ENCODE measurements around the gene CEP350.
"Not testable (repeated sequence)": the region's sequence is repeated elsewhere in the genome, so short reads cannot be mapped to it uniquely, and the experiment has no call there.

The CEP350 gene

GRCh38 chr1:179984942-179985341 lies 30.3 kb downstream of the CEP350 start:
- no peak for DNase-seq (ENCODE audit: low spot score)

GRCh38 chr1:179990847-179991246 lies 36.2 kb downstream of the CEP350 start:
- no peak for DNase-seq (ENCODE audit: low spot score)

- no peak for DNase-seq (ENCODE audit: low spot score)
Observed at GRCh38 chr1:179995576-179995975, 41.0 kb downstream of the CEP350 start.

- DNase-seq (ENCODE audit: low spot score): no peak
Observed at GRCh38 chr1:179996099-179996498, 41.5 kb downstream of the CEP350 start.

GRCh38 chr1:180000575-180000974 lies 46.0 kb downstream of the CEP350 start:
- DNase-seq (ENCODE audit: low spot score): no peak

GRCh38 chr1:180002437-180002836 lies 47.8 kb downstream of the CEP350 start:
- no peak for DNase-seq (ENCODE audit: low spot score)

- DNase-seq (ENCODE audit: low spot score): no peak
Observed at GRCh38 chr1:180003026-180003695, 48.6 kb downstream of the CEP350 start.

GRCh38 chr1:180006762-180007161 lies 52.2 kb downstream of the CEP350 start:
- not testable (repeated sequence) for DNase-seq (ENCODE audit: low spot score)

- no peak for DNase-seq (ENCODE audit: low spot score)
Observed at GRCh38 chr1:180020017-180020416, 65.4 kb downstream of the CEP350 start.

GRCh38 chr1:180026556-180026955 lies 71.9 kb downstream of the CEP350 start:
- DNase-seq (ENCODE audit: low spot score): no peak

GRCh38 chr1:180027949-180028445 lies 73.4 kb downstream of the CEP350 start:
- DNase-seq (ENCODE audit: low spot score): no peak

- DNase-seq (ENCODE audit: low spot score): no peak
Observed at GRCh38 chr1:180028864-180029263, 74.3 kb downstream of the CEP350 start.

- no peak for DNase-seq (ENCODE audit: low spot score)
Observed at GRCh38 chr1:180029524-180030135, 75.0 kb downstream of the CEP350 start.

- DNase-seq (ENCODE audit: low spot score): no peak
Observed at GRCh38 chr1:180031664-180032063, 77.1 kb downstream of the CEP350 start.

- no peak for DNase-seq (ENCODE audit: low spot score)
Observed at GRCh38 chr1:180033390-180033789, 78.8 kb downstream of the CEP350 start.

- DNase-seq (ENCODE audit: low spot score): no peak
Observed at GRCh38 chr1:180040034-180040433, 85.4 kb downstream of the CEP350 start.

- no peak for DNase-seq (ENCODE audit: low spot score)
Observed at GRCh38 chr1:180041582-180041981, 87.0 kb downstream of the CEP350 start.

GRCh38 chr1:180042988-180043622 lies 88.5 kb downstream of the CEP350 start:
- no peak for DNase-seq (ENCODE audit: low spot score)

GRCh38 chr1:180043785-180044184 lies 89.2 kb downstream of the CEP350 start:
- no peak for DNase-seq (ENCODE audit: low spot score)

- DNase-seq (ENCODE audit: low spot score): no peak
Observed at GRCh38 chr1:180046674-180047073, 92.1 kb downstream of the CEP350 start.

- DNase-seq (ENCODE audit: low spot score): no peak
Observed at GRCh38 chr1:180053594-180054567, 99.3 kb downstream of the CEP350 start.

GRCh38 chr1:180057883-180058396 lies 103.3 kb downstream of the CEP350 start:
- DNase-seq (ENCODE audit: low spot score): no peak
